ENCODE results near the gene STAM.
A peak's percentile ranks its signal among the peaks of the same experiment; 100 is the strongest.

The STAM gene

DNA sequence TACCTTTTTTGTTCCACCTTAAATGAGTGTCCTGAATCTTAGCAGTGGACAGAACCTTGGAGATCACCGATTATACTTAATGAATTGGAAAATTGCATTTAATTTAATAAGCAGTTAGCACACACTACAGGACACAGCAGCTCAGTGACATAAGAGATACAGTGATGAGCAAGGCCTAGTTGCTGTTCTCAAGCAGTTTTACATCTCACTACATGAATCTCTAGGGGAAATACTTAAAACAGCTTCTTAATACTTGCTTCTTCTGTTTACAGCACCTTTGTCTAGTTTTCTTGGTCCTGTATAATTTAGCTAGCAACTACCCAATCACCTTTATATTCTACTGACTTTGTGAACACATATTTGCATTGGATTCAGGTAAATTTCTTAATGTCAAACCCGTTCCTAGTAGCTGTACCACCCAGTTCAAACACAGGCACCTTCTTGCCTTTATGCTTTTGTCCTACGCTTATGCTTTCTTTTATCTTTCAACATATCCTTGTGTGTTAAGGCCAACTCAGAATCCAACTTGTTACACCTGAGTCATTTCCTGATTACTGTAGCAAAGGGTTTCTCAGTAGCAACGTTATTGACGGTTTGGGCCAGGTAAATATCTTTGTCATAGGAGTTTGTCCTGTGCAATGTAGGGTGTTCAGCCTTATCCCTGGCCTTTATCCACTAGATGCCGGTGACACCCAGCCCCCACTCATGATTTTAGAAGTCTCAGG is 1.8 kb downstream of the STAM start:
- DNase-seq (ENCODE audit: low read depth): no peak
- H3K4me3 ChIP-seq (ENCODE audit: low read depth, low read length): peak overlapping the region; percentile 84; the same call in 1 of the 2 replicates
- TF ChIP-seq, protein P1, sequence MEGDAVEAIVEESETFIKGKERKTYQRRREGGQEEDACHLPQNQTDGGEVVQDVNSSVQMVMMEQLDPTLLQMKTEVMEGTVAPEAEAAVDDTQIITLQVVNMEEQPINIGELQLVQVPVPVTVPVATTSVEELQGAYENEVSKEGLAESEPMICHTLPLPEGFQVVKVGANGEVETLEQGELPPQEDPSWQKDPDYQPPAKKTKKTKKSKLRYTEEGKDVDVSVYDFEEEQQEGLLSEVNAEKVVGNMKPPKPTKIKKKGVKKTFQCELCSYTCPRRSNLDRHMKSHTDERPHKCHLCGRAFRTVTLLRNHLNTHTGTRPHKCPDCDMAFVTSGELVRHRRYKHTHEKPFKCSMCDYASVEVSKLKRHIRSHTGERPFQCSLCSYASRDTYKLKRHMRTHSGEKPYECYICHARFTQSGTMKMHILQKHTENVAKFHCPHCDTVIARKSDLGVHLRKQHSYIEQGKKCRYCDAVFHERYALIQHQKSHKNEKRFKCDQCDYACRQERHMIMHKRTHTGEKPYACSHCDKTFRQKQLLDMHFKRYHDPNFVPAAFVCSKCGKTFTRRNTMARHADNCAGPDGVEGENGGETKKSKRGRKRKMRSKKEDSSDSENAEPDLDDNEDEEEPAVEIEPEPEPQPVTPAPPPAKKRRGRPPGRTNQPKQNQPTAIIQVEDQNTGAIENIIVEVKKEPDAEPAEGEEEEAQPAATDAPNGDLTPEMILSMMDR (IDR thresholded peaks at IDR 0.05; ENCODE audit: low read depth, low read length, missing control alignments): no peak

DNA sequence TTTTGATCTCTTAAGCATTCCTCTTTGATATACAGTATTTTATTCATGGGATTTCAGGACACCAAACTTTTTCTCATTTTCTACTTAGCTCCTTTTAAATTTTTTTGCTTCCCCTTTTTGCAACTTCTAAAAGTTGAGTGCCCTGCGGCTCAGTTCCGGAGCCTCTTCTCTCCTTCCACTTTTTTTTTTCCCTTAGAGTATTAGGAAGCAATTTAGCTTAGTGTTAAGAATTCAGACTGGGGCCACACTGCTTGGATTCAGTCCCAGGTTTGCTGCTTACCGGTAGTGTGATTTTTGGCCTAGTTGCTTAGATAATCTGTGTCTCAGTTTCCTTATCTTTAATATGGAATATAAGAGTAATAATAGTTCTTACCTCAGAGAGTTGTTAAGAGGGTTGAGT is 3.4 kb downstream of the STAM start:
- H3K4me3 ChIP-seq (ENCODE audit: low read depth, low read length): no peak overlapping the region
- TF ChIP-seq, protein P1 (IDR thresholded peaks at IDR 0.05; ENCODE audit: low read depth, low read length, missing control alignments): no peak
- DNase-seq (ENCODE audit: low read depth): no peak

DNA sequence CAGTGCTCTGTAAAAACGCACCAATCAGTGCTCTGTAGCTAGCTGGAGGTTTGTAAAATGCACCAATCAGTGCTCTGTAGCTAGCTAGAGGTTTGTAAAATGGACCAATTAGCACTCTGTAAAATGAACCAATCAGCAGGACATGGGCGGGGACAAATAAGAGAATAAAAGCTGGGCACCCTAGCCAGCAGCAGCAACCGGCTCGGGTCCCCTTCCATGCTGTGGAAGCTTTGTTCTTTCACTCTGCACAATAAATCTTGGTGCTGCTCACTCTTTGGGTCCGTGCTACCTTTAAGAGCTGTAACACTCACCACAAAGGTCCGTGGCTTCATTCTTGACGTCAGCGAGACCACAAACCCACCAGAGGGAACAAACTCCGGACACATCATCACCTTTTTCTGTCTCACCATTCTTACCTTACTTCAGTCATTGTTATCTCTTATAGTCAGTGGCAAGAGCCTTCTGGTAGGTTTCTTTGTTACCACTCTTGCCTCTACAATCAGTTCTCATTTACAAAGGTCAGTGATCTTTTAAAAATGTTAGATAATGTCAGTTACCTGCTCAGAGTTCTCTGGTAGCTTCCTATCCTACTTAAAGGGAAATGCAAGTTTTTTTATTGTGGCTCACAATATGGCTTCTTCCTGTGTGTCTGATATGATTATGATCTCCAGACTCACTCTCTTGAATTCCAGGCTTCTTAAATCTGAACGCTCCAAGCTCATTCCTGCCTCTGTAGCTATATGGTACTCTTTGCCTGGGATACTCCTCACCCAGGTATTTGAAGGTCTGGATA is 4.5 kb downstream of the STAM start:
- H3K4me3 ChIP-seq (ENCODE audit: low read depth, low read length): no peak overlapping the region
- DNase-seq (ENCODE audit: low read depth): no peak
- TF ChIP-seq, protein P1 (IDR thresholded peaks at IDR 0.05; ENCODE audit: low read depth, low read length, missing control alignments): no peak

DNA sequence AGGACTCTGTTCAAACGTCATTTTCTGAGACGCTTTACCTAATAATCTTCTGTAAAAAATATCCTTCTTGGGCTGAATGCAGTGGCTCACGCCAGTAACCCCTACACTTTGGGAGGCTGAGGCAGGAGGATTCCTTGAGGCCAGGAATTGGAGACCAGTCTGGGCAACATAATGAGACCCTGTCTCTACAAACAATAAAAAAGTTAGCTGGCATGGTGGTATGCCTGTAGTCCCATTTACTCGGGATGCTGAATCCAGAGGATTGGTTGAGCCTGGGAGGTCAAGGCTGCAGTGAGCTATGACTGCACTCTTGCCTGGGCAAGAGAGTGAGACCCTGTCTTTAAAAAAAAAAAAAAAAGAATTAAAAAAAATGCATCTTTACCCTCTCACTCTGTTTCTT is 5.1 kb downstream of the STAM start:
- no peak overlapping the region for H3K4me3 ChIP-seq (ENCODE audit: low read depth, low read length)
- no peak for DNase-seq (ENCODE audit: low read depth)
- TF ChIP-seq, protein P1 (IDR thresholded peaks at IDR 0.05; ENCODE audit: low read depth, low read length, missing control alignments): no peak

DNA sequence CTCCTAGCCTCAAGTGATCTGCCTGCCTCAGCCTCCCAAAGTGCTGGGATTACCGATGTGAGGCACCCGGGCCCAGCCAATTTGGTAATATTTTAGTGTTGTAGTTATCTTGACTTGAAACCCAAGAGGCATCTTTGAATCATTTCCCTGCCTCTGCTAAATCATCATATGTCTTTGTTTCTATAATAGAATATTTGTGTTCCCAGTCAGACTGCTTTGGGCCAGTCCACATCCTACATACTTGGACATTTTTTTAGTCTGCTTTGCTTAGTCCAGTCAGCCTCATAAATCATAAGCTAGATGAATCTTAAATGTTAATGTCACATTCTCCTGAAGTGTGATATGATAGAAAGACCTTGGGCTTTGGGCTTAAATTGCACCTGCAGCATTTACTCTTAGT is 5.9 kb downstream of the STAM start:
- H3K4me3 ChIP-seq (ENCODE audit: low read depth, low read length): no peak overlapping the region
- no peak for DNase-seq (ENCODE audit: low read depth)
- TF ChIP-seq, protein P1 (IDR thresholded peaks at IDR 0.05; ENCODE audit: low read depth, low read length, missing control alignments): no peak

DNA sequence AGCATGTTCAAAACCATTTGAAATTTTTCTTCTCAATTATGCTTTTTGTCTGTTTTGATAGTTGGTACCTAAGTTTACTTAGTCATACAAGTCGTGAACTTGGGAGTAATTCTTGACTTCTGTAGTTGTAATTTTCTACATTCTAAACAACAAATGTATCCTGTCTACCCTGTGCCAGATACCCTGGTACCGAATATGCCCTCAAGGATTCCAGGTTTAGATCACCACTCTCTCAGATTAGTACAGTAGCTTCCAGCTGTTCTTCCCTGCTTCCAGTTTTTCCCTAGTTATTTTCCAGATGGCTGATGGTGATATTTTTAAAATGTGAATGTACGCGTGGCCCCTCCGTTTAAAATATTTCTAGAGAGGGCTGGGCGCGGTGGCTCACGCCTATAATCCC is 6.5 kb downstream of the STAM start:
- TF ChIP-seq, protein P1 (IDR thresholded peaks at IDR 0.05; ENCODE audit: low read depth, low read length, missing control alignments): no peak
- no peak overlapping the region for H3K4me3 ChIP-seq (ENCODE audit: low read depth, low read length)
- no peak for DNase-seq (ENCODE audit: low read depth)
